GM23338 (cell line): Measurements from ENCODE around the gene FLNB. TPM values are rescaled to one million over a fixed set of nuclear protein-coding genes. Genes with fewer than 3 reads are reported as not detected.

Source experiments
- ATAC-seq: fragments of 200-7000 bp; cut with Tn5 transposase; 3 replicates; pipeline ENCODE4 v1.9.1; 2020
- DNase-seq: peaks from one replicate; pipeline ENCODE4 v3.0.0-alpha.2; 2015; ENCODE audit warnings: low spot score
- H2AFZ ChIP-seq: fragments of 200-600 bp; sonication (generic); 2 replicates; pipeline ENCODE4 v1.8.0; 2016; ENCODE audit warnings: antibody characterized with exemption, mild to moderate bottlenecking, moderate library complexity
- H3F3A ChIP-seq: fragments of 200-600 bp; sonication (generic); replicated peaks from 2 replicates; pipeline ENCODE4 v1.8.0; 2017; ENCODE audit warnings: antibody characterized with exemption, mixed run types, low read depth
- H3K27ac ChIP-seq: fragments of 200-600 bp; sonication (generic); 2 replicates; pipeline ENCODE4 v1.6.1; 2016; ENCODE audit warnings: low read depth
- H3K27me3 ChIP-seq: fragments of 200-600 bp; sonication (generic); 2 replicates; pipeline ENCODE4 v1.8.0; 2016; ENCODE audit warnings: mild to moderate bottlenecking, mixed run types, moderate library complexity; ENCODE audit not compliant: insufficient read depth
- H3K36me3 ChIP-seq: fragments of 200-600 bp; sonication (generic); 2 replicates; pipeline ENCODE4 v1.8.0; 2016; ENCODE audit warnings: mild to moderate bottlenecking; ENCODE audit not compliant: insufficient read depth
- H3K4me1 ChIP-seq: fragments of 200-600 bp; sonication (generic); 2 replicates; pipeline ENCODE4 v1.8.0; 2016; ENCODE audit warnings: mild to moderate bottlenecking, moderate library complexity; ENCODE audit not compliant: insufficient read depth
- H3K4me2 ChIP-seq: fragments of 200-600 bp; sonication (generic); 2 replicates; pipeline ENCODE4 v1.7.1; 2017; ENCODE audit warnings: mixed run types
- H3K4me3 ChIP-seq: fragments of 200-600 bp; sonication (generic); 2 replicates; pipeline ENCODE4 v1.6.1; 2016; ENCODE audit warnings: mixed run types
- H3K79me2 ChIP-seq: fragments of 200-600 bp; sonication (generic); replicated peaks from 2 replicates; pipeline ENCODE4 v1.8.0; 2017; ENCODE audit warnings: mild to moderate bottlenecking; ENCODE audit not compliant: insufficient read depth
- H3K9me2 ChIP-seq: fragments of 200-600 bp; sonication (generic); 2 replicates; pipeline ENCODE4 v1.8.0; 2017; ENCODE audit not compliant: insufficient read depth
- H4K20me1 ChIP-seq: fragments of 200-600 bp; sonication (generic); replicated peaks from 2 replicates; pipeline ENCODE4 v1.8.0; 2017; ENCODE audit warnings: mild to moderate bottlenecking; ENCODE audit not compliant: insufficient read depth
- H3K27ac Mint-ChIP-seq: 2 replicates; pipeline ENCODE4 v1.8.0; 2020; ENCODE audit warnings: inconsistent platforms, mild to moderate bottlenecking, moderate library complexity, mixed read lengths
- H3K27me3 Mint-ChIP-seq: 3 replicates; pipeline ENCODE4 v1.8.0; 2022; ENCODE audit warnings: low read depth, mild to moderate bottlenecking, moderate library complexity, mixed read lengths, inconsistent platforms; ENCODE audit not compliant: insufficient read depth, poor library complexity
- H3K36me3 Mint-ChIP-seq: 3 replicates; pipeline ENCODE4 v1.8.0; 2021; ENCODE audit warnings: low read depth, mild to moderate bottlenecking, inconsistent platforms, moderate library complexity, mixed read lengths
- H3K4me1 Mint-ChIP-seq: 3 replicates; pipeline ENCODE4 v1.8.0; 2020; ENCODE audit warnings: mild to moderate bottlenecking, inconsistent platforms, mixed read lengths
- H3K4me3 Mint-ChIP-seq: 3 replicates; pipeline ENCODE4 v1.8.0; 2021; ENCODE audit warnings: moderate library complexity, mild to moderate bottlenecking, inconsistent platforms, mixed read lengths
- H3K9me3 Mint-ChIP-seq: 3 replicates; pipeline ENCODE4 v1.8.0; 2020; ENCODE audit warnings: moderate library complexity, mild to moderate bottlenecking, inconsistent platforms, mixed read lengths
- CREB1 ChIP-seq: fragments of 250-450 bp; sonication (Bioruptor Pico); IDR thresholded peaks from 2 replicates; pipeline ENCODE4 v1.5.0; 2020; ENCODE audit warnings: low read depth, mild to moderate bottlenecking, moderate library complexity
- CTCF ChIP-seq, 2 experiments: fragments of 200-600 bp in 1 of 2; sonication (generic) in 1 of 2; conservative IDR thresholded peaks; 2 replicates each; pipeline versions ENCODE4 v1.5.1 to v1.6.1; 2016 to 2017; ENCODE audit warnings: antibody characterized with exemption in 2 of 2, low read depth in 2 of 2, mild to moderate bottlenecking in 2 of 2, moderate library complexity in 1 of 2
- ETS1 ChIP-seq: IDR thresholded peaks from 2 replicates; pipeline ENCODE4 v1.6.1; 2016; ENCODE audit warnings: antibody characterized with exemption
- EZH2 ChIP-seq: fragments of 200-600 bp; sonication (generic); IDR thresholded peaks from one replicate; pipeline ENCODE4 v1.8.0; 2017; ENCODE audit warnings: antibody characterized with exemption, mild to moderate bottlenecking, low read depth; ENCODE audit not compliant: unreplicated experiment
- POLR2AphosphoS5 ChIP-seq: IDR thresholded peaks from 2 replicates; pipeline ENCODE4 v1.6.1; 2016; ENCODE audit warnings: antibody characterized with exemption, low read depth
- ZNF114 ChIP-seq: fragments of 250-450 bp; sonication (Bioruptor Pico); IDR thresholded peaks from 2 replicates; pipeline ENCODE4 v1.5.0; 2020; ENCODE audit warnings: mild to moderate bottlenecking, moderate library complexity
- polyA plus RNA-seq: library from polyadenylated mRNA; unstranded; fragments of >200 nt; fragmentation: Nextera tagmentation; extraction: Ambion mirVana; gene quantifications from 2 replicates; pipeline ENCODE4 v1.2.1, GENCODE V29; 2016
- total RNA-seq: library from RNA; depleted of rRNA; stranded (reverse); fragments of >200 nt; shearing (Covaris generic); gene quantifications from 2 replicates; pipeline ENCODE4 v1.2.3, GENCODE V29; 2014
- TF ChIP-seq, protein P1 (sequence below): fragments of 250-450 bp; sonication (Bioruptor Pico); IDR thresholded peaks from 2 replicates; pipeline ENCODE4 v1.5.0; 2020; ENCODE audit warnings: mild to moderate bottlenecking, moderate library complexity

FLNB gene
- total and polyA plus RNA-seq, 2 experiments from 2014 or later, result 39.7 to 179 TPM

DNA sequence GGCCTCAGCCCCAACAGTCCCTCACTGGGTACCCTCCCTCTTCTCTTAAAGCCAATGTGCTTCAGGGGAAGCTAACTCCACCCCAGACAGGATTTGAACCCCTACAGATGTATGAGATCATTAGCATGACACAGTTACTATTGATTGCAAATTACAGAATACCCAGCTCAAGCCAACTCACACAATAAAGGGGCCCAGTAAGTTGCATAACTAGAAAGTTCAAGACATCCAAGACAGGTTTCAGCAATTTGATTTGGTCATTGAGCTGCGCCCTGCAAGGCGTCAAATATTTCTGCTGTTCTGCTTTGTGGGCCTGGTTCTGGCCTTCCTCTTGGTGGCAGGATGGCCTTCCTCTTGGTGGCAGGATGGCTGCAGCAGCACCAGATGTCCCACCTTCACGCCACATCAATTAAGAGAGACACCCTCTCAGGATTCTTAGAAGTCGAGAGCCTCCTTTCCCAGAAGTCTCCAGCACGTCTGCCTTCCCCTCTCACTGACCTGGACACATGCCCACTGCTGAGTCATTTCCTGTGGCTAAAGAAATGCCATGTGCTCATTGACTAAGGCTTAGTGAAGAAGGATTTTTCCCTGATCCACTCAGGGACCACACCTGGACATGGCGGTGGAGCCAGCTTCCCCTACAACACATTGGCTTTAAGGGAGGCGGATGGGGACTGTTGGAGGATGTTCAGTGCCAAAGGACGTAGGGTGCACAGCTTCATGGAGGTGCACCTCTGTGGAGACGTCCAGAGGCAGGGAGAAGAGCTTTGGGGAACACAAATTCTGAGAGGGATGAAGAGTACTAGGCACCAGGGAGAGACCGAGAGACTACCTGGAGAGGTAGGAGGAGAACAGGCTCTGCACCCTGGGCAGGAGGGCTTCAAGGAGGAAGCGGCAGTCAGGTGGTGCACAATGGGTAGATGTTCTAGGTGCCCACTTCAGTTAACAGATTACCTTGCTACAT lies 153.5 kb downstream of the FLNB start:
- no peak overlapping the region for H3K27ac ChIP-seq
- no peak for ATAC-seq

GRCh38 chr3:58163234-58163633 lies 155.0 kb downstream of the FLNB start:
- H3K4me2 ChIP-seq, result no peak overlapping the region
- H4K20me1 ChIP-seq, result peaks cover 10% of the 10 kb centered on the region; the same call in 1 of the 2 replicates
- Mint-ChIP-seq H3K4me3 (no peak overlapping the region), H3K27ac (no peak overlapping the region), H3K27me3 (peaks cover 16% of the 10 kb centered on the region), H3K4me1 (no peaks in the 10 kb centered on the region), H3K36me3 (peaks cover 39% of the 10 kb centered on the region), H3K9me3 (no peaks in the 10 kb centered on the region)
- H3K36me3 ChIP-seq, result peaks cover 35% of the 10 kb centered on the region
- H3K27me3 ChIP-seq, result no peaks in the 10 kb centered on the region
- H3K27ac ChIP-seq, result no peak overlapping the region
- H3K4me1 ChIP-seq, result no peaks in the 10 kb centered on the region; the same call in none of the 2 replicates
- H3K4me3 ChIP-seq, result no peak overlapping the region
- H3F3A ChIP-seq, result no peaks in the 10 kb centered on the region
- no peak overlapping the region for H2AFZ ChIP-seq
- ATAC-seq (no peak), DNase-seq (no peak)
- H3K79me2 ChIP-seq, result no peaks in the 10 kb centered on the region
- TF ChIP-seq CREB1 (CRISPR knock-in tag), result no peak
- no peak for TF ChIP-seq ZNF114 (CRISPR knock-in tag)
- TF ChIP-seq EZH2, result no peak
- TF ChIP-seq, protein P1, sequence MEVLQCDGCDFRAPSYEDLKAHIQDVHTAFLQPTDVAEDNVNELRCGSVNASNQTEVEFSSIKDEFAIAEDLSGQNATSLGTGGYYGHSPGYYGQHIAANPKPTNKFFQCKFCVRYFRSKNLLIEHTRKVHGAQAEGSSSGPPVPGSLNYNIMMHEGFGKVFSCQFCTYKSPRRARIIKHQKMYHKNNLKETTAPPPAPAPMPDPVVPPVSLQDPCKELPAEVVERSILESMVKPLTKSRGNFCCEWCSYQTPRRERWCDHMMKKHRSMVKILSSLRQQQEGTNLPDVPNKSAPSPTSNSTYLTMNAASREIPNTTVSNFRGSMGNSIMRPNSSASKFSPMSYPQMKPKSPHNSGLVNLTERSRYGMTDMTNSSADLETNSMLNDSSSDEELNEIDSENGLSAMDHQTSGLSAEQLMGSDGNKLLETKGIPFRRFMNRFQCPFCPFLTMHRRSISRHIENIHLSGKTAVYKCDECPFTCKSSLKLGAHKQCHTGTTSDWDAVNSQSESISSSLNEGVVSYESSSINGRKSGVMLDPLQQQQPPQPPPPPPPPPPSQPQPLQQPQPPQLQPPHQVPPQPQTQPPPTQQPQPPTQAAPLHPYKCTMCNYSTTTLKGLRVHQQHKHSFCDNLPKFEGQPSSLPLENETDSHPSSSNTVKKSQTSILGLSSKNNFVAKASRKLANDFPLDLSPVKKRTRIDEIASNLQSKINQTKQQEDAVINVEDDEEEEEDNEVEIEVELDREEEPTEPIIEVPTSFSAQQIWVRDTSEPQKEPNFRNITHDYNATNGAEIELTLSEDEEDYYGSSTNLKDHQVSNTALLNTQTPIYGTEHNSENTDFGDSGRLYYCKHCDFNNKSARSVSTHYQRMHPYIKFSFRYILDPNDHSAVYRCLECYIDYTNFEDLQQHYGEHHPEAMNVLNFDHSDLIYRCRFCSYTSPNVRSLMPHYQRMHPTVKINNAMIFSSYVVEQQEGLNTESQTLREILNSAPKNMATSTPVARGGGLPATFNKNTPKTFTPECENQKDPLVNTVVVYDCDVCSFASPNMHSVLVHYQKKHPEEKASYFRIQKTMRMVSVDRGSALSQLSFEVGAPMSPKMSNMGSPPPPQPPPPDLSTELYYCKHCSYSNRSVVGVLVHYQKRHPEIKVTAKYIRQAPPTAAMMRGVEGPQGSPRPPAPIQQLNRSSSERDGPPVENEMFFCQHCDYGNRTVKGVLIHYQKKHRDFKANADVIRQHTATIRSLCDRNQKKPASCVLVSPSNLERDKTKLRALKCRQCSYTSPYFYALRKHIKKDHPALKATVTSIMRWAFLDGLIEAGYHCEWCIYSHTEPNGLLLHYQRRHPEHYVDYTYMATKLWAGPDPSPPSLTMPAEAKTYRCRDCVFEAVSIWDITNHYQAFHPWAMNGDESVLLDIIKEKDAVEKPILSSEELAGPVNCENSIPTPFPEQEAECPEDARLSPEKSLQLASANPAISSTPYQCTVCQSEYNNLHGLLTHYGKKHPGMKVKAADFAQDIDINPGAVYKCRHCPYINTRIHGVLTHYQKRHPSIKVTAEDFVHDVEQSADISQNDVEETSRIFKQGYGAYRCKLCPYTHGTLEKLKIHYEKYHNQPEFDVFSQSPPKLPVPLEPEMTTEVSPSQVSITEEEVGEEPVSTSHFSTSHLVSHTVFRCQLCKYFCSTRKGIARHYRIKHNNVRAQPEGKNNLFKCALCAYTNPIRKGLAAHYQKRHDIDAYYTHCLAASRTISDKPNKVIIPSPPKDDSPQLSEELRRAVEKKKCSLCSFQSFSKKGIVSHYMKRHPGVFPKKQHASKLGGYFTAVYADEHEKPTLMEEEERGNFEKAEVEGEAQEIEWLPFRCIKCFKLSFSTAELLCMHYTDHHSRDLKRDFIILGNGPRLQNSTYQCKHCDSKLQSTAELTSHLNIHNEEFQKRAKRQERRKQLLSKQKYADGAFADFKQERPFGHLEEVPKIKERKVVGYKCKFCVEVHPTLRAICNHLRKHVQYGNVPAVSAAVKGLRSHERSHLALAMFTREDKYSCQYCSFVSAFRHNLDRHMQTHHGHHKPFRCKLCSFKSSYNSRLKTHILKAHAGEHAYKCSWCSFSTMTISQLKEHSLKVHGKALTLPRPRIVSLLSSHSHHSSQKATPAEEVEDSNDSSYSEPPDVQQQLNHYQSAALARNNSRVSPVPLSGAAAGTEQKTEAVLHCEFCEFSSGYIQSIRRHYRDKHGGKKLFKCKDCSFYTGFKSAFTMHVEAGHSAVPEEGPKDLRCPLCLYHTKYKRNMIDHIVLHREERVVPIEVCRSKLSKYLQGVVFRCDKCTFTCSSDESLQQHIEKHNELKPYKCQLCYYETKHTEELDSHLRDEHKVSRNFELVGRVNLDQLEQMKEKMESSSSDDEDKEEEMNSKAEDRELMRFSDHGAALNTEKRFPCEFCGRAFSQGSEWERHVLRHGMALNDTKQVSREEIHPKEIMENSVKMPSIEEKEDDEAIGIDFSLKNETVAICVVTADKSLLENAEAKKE, result no peak
- no peak for TF ChIP-seq ETS1
- H3K9me2 ChIP-seq, result no peaks in the 10 kb centered on the region

More for the DNA sequence above, 153.5 kb downstream of the FLNB start:
- Histone ChIP-seq H3K4me1 (no peaks in the 10 kb centered on the region; the same call in none of the 2 replicates), H3K27me3 (no peaks in the 10 kb centered on the region), H2AFZ (no peak overlapping the region), H3K36me3 (peaks cover 45% of the 10 kb centered on the region), H4K20me1 (peaks cover 6% of the 10 kb centered on the region; the same call in 1 of the 2 replicates), H3K79me2 (no peaks in the 10 kb centered on the region), H3K4me3 (no peak overlapping the region), H3F3A (no peaks in the 10 kb centered on the region), H3K9me2 (no peaks in the 10 kb centered on the region), H3K4me2 (no peak overlapping the region)
- no peak for TF ChIP-seq POLR2AphosphoS5
- TF ChIP-seq CTCF (conservative IDR thresholded peaks at IDR 0.05; ENCODE audit: low read depth in 2 of 2), result no peak
- no peaks in the 10 kb centered on the region for H3K9me3 Mint-ChIP-seq
- peaks cover 10% of the 10 kb centered on the region for H3K27me3 Mint-ChIP-seq
- H3K36me3 Mint-ChIP-seq, result peaks cover 39% of the 10 kb centered on the region
- H3K4me3 Mint-ChIP-seq, result no peak overlapping the region
- no peaks in the 10 kb centered on the region for H3K4me1 Mint-ChIP-seq
- peak overlapping the region; percentile 81 for H3K27ac Mint-ChIP-seq
- no peak for DNase-seq
